HTR-8/SVneo (cell line): Measurements from ENCODE around the gene ADRA1B.
A peak's percentile ranks its signal among the peaks of the same experiment; 100 is the strongest.
"Not testable (repeated sequence)": the region's sequence is repeated elsewhere in the genome, so short reads cannot be mapped to it uniquely, and the experiment has no call there.

Experiments used
- DNase-seq: peaks from one replicate; pipeline ENCODE4 v3.0.0; 2011; ENCODE audit warnings: low spot score, mixed read lengths; ENCODE audit not compliant: insufficient read length
- FAIRE-seq: peaks from 2 replicates; lab custom pipeline; 2011; peaks lifted over from hg19 to GRCh38; lab: Jason Lieb, UNC

The ADRA1B gene

GRCh38 chr5:159995907-159996306 lies 79.6 kb downstream of the ADRA1B start:
- no peak for DNase-seq
- FAIRE-seq, result no peak

GRCh38 chr5:160001457-160001856 lies 85.2 kb downstream of the ADRA1B start:
- no peak for FAIRE-seq
- DNase-seq, result no peak

GRCh38 chr5:160007514-160007913 lies 91.2 kb downstream of the ADRA1B start:
- no peak for FAIRE-seq
- no peak for DNase-seq

GRCh38 chr5:160008529-160008876 lies 92.2 kb downstream of the ADRA1B start:
- not testable (repeated sequence) for DNase-seq, FAIRE-seq

- DNase-seq, result peak; percentile 96
- peak; percentile 96 for FAIRE-seq
Observed at GRCh38 chr5:160008877-160009590, 92.8 kb downstream of the ADRA1B start, which contains the start of gene TTC1. Gene TTC1 (plus strand): TSS chr5:160009139. CDS start chr5:160010529, 1,390 bp downstream.

- FAIRE-seq (no peak), DNase-seq (no peak)
Observed at GRCh38 chr5:160009591-160009989, 93.3 kb downstream of the ADRA1B start.

GRCh38 chr5:160011471-160011870 lies 95.2 kb downstream of the ADRA1B start:
- FAIRE-seq, result peak; percentile 9
- DNase-seq, result no peak

- not testable (repeated sequence) for DNase-seq, FAIRE-seq
Observed at GRCh38 chr5:160014197-160014596, 97.9 kb downstream of the ADRA1B start.

- FAIRE-seq (no peak), DNase-seq (no peak)
Observed at GRCh38 chr5:160018945-160019625, 102.8 kb downstream of the ADRA1B start.

- FAIRE-seq (no peak), DNase-seq (no peak)
Observed at GRCh38 chr5:160020266-160020770, 104.0 kb downstream of the ADRA1B start.

- DNase-seq (no peak), FAIRE-seq (no peak)
Observed at GRCh38 chr5:160020964-160021363, 104.7 kb downstream of the ADRA1B start.

- FAIRE-seq, result no peak
- DNase-seq, result peak; percentile 66
Observed at GRCh38 chr5:160021831-160022446, 105.7 kb downstream of the ADRA1B start.
